HS-5 (cell line): ENCODE results near the gene CNOT9.

Experiments
- DNase-seq: peaks from one replicate; pipeline ENCODE4 v3.0.0-alpha.2; 2012; ENCODE audit warnings: low read depth

Gene CNOT9

DNA sequence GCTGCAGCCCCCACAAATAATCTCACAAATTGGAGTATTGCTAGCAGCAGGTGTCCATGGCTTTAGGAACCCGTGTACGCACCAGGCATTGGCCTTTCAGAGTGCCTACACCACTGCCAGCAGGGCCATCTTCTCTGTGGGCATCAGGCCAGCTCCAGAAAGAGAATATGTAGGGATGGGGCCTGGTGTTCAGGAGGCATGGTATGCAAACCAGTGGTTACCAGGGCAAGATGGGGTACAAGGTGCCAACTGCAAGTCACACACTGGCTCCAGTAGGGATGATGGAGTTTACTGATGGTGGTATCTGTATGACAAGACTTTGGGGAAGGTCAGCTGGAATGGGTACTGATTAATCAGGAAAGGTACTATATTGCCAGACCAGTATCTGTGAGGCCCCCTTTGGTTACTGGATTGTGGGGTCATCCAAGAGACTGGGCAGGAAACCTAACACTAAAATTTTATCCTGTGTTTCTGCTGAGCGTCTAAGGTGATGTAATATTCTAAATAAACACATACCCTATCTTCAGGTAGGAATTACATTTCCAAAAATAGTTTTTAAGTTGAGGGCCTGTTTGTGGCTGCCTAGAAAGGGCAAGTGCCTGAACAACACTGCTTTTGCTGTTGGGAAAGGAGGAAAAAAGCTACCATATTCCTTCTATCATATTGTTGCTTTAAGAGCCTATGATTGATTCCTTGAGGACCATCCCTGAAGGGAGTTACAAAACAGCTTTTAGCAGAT is 9.0 kb downstream of the CNOT9 start:
- no peak for DNase-seq

DNA sequence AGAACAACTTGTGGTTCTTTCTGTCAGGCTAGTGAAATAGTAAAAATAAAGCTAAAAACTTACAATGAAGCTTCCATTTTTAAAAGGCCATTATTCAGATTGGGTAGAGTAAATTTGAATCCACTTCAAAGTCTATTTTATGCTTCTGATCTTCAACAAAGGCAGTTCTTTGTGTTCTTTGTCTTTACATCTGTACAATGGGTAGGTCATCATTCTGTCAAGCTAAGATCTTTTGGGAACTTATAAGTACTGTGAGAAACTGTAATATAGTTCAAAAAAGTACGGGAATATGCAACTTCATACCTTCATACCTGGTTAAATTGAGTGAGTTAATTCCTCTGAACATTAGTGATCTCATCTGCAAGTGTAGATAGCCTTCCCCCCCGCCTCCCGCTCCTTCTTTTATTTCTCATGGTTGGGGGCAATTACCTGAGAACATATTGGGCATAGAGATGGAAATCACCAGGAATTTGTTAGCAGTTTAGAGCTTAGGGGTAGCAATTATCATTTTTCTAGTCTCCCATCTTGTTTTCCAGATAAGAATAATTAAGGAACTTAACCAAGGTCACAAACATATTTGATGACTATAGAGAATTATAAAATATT is 9.7 kb downstream of the CNOT9 start:
- no peak for DNase-seq

DNA sequence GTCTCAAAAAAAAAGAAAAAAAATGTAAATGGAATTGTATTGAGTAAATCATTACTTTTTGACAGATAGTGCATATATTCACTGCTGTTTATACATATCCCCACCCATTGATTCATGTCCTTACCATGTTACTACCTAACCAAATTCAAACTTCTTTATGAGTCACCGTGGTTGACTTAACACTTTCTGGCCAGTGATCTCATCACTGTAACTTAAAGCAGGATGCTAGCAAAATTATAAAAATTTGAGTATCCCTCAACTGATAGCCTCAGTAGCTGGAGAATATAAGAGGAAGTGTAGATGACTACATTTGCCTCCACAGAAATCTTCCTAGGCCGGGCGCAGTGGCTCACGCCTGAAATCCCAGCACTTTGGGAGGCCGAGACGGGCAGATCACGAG is 13.4 kb downstream of the CNOT9 start:
- DNase-seq, result peak; percentile 97

DNA sequence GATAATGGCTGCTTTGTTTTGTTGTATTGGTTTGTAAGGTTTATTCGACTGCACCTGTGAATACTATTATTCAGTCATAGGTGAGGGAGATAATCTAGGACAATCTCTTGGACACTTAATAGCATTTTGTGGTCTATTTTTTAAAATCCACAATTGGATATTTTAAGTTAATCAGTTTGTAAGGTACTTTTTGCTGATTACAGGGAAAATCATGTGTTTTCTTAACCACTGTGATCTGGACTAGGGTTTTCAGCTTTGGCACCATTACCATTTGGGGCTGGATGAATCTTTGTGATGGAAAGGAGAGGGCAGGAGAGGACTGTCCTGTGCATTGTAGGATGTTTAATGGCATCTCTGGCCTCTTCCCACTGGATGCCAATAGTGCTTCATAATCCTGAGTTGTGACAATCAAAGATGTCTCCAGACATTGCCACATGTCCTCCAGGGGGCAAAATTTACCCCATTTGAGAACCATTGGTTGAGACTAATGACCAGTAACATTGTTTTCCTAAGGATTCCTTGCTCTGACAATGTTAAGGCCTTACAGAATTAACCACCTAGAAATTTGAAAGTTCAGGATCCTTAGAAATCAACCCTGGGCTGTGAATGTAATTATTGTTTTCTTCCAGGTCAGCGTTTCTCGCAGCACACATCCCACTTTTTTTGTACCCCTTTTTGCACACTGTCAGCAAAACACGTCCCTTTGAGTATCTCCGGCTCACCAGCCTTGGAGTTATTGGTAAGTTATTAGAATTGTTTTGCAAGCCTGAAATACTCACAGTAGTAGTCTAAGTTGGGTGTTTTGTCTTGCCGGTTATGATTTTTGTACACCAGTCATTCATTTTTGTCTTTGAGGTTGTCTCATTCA is 15.6 kb downstream of the CNOT9 start:
- no peak for DNase-seq

DNA sequence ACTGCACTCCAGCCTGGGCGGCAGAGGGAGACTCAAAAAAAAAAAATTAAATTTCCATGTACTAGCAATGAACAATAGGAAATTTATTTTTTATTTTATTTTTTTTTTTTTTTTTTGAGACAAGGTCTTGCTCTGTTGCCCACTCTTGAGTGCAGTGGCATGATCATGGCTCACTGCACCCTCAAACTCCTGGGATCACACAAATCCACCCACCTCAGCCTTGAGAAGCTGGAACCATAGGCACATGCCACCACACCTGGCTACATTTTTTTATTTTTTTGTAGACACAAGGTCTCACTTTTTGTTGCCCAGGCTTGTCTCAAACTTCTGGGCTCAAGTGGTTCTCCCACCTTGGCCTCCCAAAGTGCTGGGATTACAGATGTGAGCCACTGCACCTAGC is 16.9 kb downstream of the CNOT9 start:
- no peak for DNase-seq

DNA sequence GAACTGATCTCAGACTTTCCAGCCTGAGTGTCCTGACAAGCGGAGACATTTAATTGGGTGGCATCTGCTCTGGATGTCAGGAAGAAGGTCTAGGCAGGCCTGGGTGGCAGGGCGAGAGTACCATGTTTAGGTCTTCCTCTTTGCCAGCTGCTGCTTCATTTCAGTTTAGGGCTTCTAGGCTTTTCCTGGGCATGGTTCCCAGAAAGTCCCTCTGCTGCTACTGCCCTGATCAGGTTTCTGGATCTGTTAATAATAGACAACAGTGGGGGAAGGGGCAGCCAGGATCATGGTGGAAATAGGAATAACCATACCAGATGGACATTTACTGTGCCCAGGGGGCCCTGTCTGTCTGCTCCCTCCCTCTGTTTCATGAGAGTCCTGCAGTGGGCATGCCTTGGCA is 36.8 kb downstream of the CNOT9 start:
- no peak for DNase-seq

DNA sequence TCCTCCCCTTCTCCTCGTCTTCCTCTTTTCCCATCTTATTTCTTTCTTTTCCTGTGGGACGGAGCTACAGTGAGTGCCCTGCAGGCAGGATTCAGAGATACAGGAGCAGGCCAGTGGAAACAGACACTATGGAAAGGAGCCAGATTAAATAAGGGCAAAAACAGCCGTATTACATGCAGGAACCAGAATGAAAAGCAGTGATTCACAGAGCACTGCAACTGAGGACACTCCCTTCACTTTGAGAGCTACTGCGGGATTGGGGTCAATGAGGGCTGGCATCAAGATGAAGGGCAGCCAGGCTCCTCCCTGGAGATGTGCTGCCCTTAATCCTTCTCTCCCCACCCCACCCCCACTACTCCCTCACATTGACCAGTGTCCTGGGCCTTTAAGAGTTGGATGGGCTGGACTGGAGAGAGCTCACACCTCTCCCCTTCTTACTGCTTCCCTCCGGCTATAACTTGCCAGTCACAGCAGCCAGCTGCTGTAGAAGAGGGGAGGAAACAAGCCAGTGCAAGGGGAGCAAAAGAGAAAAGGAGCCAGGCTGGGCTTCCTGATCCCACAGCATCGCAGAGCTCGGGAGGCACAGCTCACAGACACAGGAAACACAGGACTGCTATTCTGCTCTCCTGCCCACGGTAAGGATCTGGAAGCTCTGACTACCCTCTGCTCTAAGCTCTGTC is 38.9 kb downstream of the CNOT9 start, which contains the start of gene PLCD4:
Gene PLCD4, plus strand, starts transcription at position 464 of the 680 bp plus-strand sequence. CDS start 7,841 bp downstream, outside the sequence.
- no peak for DNase-seq

DNA sequence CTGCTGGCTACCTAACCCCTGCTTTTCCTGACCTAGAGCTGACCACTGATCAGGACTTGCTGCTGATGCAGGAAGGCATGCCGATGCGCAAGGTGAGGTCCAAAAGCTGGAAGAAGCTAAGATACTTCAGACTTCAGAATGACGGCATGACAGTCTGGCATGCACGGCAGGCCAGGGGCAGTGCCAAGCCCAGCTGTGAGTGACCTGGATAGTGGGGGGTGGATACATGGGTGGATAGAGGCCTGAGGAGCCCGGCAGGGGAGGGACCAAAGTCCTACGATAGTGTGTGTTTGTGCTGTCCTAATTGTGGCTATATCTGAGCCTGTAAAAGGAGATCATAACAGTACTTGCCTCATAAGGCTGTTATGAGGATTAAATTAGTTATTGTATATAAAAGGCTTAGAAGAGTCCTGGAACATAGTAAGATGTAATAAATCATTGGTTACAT is 47.3 kb downstream of the CNOT9 start:
- no peak for DNase-seq

DNA sequence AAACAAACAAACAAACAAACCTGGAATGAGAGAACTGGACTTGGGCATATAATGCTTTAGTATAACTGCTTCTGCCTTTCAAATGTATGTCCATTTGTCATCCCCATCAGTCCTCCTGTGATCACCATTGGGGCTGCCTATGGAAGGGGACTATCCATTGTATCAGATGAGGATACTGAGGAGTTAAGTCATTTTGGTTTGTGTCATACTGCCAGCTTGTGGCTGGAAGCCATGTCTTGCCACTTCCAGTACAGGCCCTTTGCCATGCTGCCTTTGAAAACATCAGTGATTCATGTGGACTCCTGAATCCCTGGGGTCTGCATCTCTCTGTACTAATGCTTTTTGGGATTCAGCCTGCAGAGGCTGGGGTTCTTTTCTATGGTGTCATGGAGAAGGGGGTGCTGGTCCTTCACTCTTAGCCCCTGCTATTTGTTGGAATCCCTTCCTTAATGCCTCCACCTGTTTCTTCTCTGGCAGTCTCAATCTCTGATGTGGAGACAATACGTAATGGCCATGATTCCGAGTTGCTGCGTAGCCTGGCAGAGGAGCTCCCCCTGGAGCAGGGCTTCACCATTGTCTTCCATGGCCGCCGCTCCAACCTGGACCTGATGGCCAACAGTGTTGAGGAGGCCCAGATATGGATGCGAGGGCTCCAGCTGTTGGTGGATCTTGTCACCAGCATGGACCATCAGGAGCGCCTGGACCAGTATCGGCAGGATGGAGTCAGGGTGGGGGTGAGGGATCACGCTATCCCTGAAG is 49.6 kb downstream of the CNOT9 start:
- DNase-seq, result no peak

DNA sequence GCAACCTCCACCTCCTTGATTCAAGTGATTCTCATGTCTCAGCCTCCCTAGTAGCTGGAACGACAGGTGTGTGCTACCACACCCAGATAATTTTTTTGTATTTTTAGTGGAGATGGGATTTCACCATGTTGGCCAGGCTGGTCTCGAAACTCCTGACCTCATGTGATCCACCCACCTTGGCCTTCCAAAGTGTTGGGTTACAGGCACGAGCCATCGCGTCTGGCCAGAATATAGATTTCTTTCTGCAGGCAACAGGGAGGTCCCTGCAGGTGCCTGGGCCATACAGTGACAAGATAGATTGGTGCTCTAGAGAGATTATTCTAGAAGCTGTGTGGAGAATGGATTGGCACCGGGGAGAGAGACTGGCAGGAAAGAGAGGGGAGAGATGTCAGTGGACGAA is 52.4 kb downstream of the CNOT9 start:
- DNase-seq, result no peak

DNA sequence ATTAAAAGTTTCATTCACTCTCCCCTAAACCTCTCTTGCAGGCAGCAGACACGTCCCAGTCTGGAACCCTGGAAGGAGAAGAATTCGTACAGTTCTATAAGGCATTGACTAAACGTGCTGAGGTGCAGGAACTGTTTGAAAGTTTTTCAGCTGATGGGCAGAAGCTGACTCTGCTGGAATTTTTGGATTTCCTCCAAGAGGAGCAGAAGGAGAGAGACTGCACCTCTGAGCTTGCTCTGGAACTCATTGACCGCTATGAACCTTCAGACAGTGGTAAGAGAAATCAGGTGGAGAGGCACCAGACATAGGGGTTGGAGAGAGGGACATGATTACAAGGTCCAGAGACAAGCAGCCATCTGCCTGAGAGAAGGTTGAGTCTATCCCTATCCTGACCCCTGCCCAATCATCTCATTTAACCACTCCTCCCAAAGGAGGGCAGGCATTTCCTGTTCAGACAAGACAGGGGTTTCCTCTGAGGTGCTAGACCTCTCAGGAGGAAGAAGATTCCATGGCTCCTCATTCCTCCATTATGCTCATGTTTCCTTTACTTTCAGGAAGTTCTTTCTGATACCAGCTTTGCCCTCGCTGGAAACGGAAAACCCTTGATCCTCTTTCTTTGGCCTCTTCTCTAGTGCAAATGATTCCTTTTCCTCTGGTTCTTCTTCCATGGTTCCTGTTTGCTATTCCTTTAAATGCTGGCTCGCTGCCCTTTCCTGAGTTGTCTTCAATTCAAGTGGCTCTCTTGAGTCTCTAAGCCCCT is 54.1 kb downstream of the CNOT9 start:
- no peak for DNase-seq

DNA sequence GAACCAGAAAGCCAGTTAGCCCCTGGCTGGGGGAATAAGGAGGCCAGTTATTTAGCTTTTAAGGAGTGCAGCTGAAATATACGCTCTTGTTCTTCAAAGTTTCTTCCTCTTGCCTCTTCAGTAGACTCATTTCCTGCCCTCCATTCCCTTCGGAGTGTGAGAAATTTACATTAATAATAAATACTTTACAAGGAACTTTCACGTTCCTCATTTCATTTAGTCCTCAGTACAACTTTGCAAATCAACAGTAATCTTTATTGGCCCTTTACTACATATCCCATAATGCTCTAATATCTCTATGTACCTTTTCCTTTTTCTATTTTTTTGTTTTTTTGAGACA is 54.7 kb downstream of the CNOT9 start:
- no peak for DNase-seq

DNA sequence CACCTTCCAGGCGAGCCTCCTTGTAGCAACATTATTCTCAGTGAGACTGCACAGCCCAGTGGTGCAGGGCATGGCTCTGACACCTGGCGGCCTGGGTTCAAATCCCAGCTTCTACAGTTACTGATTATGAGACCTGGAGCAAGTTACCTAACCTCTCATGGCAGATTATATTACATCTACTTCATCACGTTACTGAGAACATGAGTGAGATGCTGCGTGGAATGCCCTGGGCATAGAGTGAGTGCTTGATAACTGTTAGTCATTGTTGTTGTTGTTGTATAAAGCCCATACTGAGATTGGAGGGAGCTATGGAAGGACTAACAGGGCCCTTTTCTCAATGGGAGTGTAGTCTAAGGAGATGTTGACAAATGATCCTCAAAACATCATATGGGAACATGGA is 57.7 kb downstream of the CNOT9 start:
- DNase-seq, result no peak

DNA sequence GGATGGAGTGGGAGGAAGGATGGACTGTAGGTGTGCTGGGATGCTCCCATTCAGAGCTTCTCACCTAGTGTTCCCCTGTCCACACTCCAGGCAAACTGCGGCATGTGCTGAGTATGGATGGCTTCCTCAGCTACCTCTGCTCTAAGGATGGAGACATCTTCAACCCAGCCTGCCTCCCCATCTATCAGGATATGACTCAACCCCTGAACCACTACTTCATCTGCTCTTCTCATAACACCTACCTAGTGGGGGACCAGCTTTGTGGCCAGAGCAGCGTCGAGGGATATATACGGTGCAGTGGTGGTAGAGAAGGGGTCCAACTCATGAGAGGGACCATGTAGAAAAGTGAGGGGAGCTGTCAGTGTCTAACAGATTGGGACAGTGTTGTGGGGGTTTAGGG is 59.3 kb downstream of the CNOT9 start:
- DNase-seq, result no peak

DNA sequence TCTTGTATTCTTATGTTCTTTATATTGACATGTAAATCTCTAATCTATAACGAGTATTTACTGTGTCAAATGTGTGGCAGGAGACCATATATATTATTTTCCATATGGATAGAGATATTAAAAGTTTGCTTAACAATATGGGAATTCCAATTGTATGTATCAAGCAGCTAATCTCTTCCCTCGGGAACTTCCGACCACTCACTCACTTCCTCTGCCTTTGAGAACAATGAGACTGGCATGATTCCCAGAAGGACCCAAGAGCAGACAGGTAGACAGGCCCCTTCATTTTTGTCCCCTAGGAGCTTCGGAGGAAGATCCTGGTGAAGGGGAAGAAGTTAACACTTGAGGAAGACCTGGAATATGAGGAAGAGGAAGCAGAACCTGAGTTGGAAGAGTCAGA is 63.2 kb downstream of the CNOT9 start:
- DNase-seq, result peak; percentile 65

DNA sequence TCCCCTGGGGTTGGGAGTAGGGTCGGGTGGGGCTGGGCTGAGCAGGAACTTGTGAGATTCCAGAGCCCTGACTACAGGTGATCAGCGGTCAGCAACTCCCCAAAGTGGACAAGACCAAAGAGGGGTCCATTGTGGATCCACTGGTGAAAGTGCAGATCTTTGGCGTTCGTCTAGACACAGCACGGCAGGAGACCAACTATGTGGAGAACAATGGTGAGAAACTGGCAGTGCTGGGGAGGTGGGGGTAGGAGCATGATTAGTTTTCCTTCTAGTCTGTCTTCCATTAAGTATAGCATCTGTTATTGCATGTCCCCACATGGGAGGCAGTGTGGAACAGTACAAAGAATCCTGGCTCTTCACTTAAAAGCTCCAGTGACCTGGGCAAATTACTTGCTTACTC is 67.1 kb downstream of the CNOT9 start:
- no peak for DNase-seq

DNA sequence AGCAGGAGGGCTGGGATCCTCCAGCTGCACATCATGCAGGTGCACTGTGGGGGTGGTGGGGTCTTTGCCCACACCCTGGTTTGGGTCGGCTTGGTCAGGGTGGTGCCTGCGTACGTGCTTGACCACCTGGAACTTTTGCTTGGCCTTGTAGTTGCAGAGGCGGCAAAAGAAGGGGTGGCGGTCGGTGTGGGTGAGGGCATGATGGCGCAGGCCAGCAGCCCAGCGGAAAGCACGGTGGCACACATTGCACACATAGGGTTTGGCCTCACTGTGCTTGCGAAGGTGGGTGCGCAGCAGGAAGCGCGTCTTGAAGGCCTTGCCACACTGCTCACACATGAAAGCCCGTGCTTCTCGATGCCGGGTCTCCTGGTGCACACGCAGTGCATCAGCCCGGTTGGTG is 69.7 kb downstream of the CNOT9 start:
- no peak for DNase-seq

DNA sequence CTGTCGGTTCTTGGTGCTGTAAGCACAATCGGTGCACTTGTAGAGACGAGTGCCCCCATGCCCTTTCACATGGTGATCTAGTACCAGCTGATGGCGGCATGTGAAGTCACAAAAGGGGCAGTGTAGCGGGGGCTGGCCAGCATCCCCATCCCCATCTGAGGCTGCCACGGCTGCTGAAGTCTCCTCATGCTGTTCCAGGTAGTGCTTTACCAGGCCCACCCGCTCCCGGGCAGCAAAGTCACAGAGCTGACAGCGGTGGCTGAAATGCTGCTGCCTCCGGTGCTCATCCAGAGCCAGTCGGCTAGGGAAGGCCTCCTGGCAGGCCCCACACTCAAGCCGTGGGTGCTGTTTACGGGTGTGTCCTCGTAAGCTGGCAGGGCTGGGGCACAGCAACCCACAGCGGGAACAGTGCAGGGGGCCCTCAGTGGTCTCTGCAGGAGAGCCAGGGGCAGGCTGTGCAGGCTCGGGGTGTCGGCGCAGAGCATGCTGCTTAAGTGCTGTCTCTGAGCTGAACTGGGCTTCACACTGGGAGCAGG is 73.5 kb downstream of the CNOT9 start:
- no peak for DNase-seq

DNA sequence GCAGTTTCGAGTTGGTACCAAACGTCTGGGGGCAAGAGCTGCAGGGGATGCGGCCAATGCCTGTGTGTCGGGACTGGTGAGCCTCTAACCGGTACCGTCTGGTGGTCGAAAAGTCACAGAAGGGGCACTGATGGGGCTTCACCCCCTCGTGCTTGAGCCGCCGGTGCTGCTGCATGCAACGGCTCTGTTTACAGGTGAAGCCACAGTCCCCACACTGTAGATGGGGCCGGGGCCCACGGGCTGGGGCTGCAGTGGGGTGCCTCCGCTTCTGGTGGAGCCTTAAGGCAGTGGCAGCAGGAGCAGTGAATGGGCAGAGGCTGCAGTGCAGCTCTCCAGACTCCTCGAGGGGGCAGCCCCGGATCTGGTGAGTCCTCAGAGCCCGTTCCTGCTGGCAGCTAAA is 74.1 kb downstream of the CNOT9 start:
- no peak for DNase-seq

DNA sequence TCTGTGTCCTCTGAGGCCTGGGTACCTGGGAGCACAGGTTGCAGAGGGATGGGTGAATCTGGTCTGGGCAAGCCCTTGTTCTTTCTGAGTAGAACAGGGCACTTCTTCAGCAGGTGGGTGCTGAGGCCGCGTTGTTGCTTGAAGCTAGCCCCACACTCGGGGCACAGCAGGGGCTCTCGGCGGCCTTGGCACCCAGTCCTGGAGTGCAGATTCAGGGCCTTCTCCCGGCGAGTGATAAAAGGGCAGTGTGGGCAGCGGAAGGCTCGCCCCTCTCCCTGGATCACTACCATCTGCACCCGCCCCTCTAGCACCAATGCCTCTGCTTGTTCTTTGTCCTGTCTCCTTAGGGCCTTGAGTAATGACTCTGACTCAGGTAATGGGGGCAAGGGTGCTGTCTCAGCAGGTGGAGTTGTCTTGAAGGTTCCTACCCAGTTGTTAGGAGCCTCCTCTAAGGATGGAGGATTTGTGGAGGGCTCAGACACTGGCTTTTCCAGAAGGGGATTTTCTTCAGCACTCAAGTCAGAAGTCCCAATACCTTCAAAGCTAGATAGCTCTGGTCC is 75.2 kb downstream of the CNOT9 start:
- DNase-seq, result no peak
